Brain microvascular endothelial cell (primary cell): Measurements from ENCODE around the gene NXT1.

Experiments
- DNase-seq: peaks from one replicate; pipeline ENCODE4 v3.0.0-alpha.2; 2020
- H3K27ac ChIP-seq: fragments of 250-450 bp; sonication (Bioruptor Pico); 2 replicates; pipeline ENCODE4 v1.5.1; 2020; ENCODE audit warnings: mild to moderate bottlenecking, moderate library complexity
- H3K27me3 ChIP-seq: fragments of 250-450 bp; sonication (Bioruptor Pico); replicated peaks from 2 replicates; pipeline ENCODE4 v1.5.1; 2020; ENCODE audit warnings: mild to moderate bottlenecking
- H3K36me3 ChIP-seq: fragments of 250-450 bp; sonication (Bioruptor Pico); replicated peaks from 2 replicates; pipeline ENCODE4 v1.5.1; 2020; ENCODE audit warnings: mild to moderate bottlenecking
- H3K4me3 ChIP-seq: 2 replicates; pipeline ENCODE4 v1.5.1; 2011; ENCODE audit warnings: low read depth, mild to moderate bottlenecking, control low read depth, low read length, moderate library complexity
- in situ Hi-C: cut with HindIII; loops from 2 replicates; pipeline ENCODE4 v1.10.0; 2017; ENCODE audit warnings: low sequenced_read_pairs, low pct_ligation_motif_present
- TF ChIP-seq, protein P1 (sequence below): IDR thresholded peaks from 2 replicates; pipeline ENCODE4 v1.5.1; 2011; ENCODE audit warnings: low read depth, mild to moderate bottlenecking, moderate library complexity, low read length, control low read depth, inconsistent platforms; ENCODE audit errors: missing control alignments

Gene NXT1

DNA sequence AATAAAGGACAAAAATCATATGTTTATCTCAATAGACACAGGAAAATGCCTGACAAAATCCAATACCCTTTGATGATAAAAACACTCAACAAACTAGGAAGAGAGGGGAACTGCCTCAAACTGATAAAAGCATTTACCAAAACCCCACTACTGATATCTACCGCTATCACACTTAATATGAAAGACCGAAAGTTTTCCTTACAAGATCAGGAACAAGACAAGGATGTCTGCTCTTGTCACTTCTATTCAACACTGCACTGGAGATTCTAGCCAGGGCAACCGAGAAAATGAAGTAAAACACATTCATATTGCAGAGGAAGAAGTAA, 36.5 kb downstream of the NXT1 start:
- Histone ChIP-seq H3K27me3 (no peaks in the 10 kb centered on the region), H3K36me3 (peaks cover 6% of the 10 kb centered on the region), H3K27ac (no peak overlapping the region), H3K4me3 (no peak overlapping the region)
- in situ Hi-C loops, result no loop called here
- no peak for DNase-seq
- TF ChIP-seq, protein P1, sequence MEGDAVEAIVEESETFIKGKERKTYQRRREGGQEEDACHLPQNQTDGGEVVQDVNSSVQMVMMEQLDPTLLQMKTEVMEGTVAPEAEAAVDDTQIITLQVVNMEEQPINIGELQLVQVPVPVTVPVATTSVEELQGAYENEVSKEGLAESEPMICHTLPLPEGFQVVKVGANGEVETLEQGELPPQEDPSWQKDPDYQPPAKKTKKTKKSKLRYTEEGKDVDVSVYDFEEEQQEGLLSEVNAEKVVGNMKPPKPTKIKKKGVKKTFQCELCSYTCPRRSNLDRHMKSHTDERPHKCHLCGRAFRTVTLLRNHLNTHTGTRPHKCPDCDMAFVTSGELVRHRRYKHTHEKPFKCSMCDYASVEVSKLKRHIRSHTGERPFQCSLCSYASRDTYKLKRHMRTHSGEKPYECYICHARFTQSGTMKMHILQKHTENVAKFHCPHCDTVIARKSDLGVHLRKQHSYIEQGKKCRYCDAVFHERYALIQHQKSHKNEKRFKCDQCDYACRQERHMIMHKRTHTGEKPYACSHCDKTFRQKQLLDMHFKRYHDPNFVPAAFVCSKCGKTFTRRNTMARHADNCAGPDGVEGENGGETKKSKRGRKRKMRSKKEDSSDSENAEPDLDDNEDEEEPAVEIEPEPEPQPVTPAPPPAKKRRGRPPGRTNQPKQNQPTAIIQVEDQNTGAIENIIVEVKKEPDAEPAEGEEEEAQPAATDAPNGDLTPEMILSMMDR, result no peak

DNA sequence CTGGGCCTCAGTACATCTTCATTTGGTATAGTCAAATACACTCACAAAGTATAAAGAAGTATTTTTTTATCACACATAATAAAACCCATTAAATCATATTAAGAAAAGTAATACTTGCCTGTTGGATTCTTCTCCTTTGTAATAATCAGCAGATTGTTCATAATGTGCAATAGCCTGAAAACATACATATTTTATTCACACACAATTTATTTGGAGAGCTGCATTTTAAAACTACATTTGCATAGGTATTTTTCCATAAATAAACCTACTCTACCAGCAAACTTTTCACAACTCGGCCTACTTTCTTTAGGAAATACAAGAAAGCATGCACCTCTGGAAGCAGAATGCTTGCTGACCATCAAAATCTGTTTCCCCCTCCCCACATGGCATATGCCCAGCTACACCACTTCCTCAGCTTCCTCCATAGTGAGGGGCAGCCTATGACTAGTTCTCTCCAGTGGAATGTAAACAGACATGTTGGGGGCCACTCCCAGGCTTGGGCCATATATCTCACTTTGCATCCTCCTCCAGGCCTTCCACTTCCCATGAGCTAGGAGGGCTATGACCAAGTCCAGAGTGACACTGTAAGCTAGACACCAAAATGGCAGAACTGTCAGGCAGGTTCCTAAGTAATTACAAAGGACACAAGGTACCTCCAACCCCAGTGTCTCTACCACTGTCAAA, 39.6 kb downstream of the NXT1 start:
- in situ Hi-C loops, result no loop called here
- H3K36me3 ChIP-seq, result peaks cover 20% of the 10 kb centered on the region
- DNase-seq, result no peak
- no peak overlapping the region for H3K4me3 ChIP-seq
- no peak overlapping the region for H3K27ac ChIP-seq
- TF ChIP-seq, protein P1, result no peak
- no peaks in the 10 kb centered on the region for H3K27me3 ChIP-seq

DNA sequence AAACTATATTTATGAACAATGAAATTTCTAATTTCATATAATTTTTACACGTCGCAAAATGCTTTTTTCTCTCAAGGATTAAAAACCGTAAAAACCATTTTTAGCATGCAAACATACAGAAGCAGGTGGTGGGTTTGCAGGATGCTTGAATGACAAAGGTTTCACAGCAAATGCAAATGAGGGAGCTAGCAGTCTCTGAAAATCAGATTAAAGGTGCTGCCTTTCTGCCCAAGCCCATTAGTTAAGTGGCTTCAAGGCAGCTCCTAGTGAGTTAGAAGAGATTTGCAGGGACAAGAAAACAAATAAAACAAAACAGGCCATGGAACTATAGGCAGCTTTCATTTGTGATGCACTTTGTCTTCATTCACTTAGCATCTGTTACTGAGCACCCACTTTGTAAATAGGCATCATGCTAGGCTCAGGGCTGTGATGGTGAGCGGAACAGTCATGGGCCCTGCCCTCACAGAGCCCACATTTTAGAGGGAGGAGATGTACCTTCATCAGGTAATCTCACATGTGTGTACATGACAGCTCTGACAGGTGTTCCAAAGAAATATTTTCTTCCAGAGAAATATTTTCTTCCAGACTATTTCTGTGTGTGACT, 41.2 kb downstream of the NXT1 start:
- no peak overlapping the region for H3K27ac ChIP-seq
- TF ChIP-seq, protein P1, result no peak
- in situ Hi-C loops, result no loop called here
- DNase-seq, result no peak
- peaks cover 20% of the 10 kb centered on the region for H3K36me3 ChIP-seq
- no peaks in the 10 kb centered on the region for H3K27me3 ChIP-seq
- no peak overlapping the region for H3K4me3 ChIP-seq

DNA sequence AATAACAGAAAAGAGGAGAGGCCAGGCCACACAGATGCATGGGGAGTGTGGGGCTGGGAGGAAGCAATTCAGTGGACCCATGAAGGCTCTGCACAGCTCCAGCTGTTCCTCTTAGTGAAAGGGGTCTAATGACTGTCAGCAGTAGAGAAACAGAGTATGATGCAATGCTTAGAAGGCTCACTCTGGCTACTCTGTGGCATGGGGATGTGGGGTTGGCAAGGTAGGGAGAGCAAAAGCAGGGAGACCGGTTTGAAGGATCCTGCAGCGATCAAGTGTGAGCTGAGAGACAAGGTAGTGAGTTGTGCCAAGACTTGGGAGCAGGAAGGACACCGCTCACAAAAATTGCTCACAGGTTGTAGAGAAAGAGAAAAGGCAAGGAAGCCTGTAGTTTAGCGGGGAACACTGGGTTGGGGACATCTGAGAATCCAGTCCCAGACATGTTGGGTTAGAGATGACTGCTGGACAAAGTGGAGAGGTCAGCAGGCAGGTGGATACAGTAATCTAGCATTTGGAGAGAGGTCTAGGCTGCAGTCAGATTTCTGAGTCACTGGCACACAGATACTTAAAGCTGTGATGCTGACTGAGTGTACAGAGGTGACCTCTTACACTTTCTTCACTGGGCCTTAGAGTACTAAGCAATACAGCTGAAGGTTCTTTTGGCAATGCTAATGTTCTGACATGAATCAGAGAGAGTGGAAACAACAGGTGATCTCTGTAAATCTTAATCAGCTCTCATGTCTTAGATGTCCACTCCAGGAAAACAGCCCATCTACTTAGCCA, 43.6 kb downstream of the NXT1 start:
- H3K4me3 ChIP-seq, result no peak overlapping the region
- TF ChIP-seq, protein P1, result no peak
- no peak for DNase-seq
- H3K27me3 ChIP-seq, result no peaks in the 10 kb centered on the region
- in situ Hi-C loops, result no loop called here
- H3K36me3 ChIP-seq, result peaks cover 20% of the 10 kb centered on the region
- H3K27ac ChIP-seq, result no peak overlapping the region

DNA sequence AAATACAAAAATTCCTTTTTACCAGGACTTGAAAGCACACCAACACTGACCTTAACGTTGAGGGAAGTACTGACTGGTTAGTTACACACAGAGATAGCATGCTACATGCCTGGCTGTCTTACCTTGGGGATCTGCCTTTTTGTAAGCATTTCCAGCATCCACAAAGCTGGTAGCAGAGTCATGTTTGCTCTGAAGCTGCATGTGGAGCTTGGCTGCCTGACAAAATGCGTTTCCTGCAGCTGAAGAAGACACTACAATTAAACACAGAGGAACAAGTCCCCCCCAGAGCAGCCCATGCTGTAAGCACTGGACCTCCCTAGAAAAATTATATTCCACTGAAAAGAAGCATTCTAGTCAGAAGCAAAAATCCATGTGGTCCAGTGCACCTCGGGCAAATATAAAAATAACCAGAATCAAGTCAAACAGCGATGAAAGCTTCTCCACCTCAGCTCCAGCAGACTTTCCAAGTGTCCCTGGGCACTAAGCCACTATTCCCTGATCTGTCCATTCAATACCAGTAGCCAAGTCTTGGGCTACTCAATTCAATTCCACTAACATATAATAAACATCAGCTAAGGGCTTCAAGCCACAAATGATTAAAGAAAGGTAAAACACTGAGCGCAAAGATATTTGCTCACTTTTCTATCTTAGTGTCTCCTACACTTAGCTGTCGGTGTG, 46.5 kb downstream of the NXT1 start:
- H3K36me3 ChIP-seq, result peaks cover 16% of the 10 kb centered on the region
- peak overlapping the region; percentile 62 for H3K27ac ChIP-seq
- DNase-seq, result no peak
- TF ChIP-seq, protein P1, result no peak
- H3K4me3 ChIP-seq, result no peak overlapping the region
- in situ Hi-C loops, result no loop called here
- no peaks in the 10 kb centered on the region for H3K27me3 ChIP-seq
